Loucy (cell line): ENCODE results near the gene VSIG8.
A peak's percentile ranks its signal among the peaks of the same experiment; 100 is the strongest.

ENCODE experiments used
- H2AFZ ChIP-seq: fragments of 200-600 bp; sonication (generic); 2 replicates; pipeline ENCODE4 v1.6.0; 2016; ENCODE audit warnings: antibody characterized with exemption, mild to moderate bottlenecking, low read length, moderate library complexity
- H3F3A ChIP-seq: fragments of 200-600 bp; 2 replicates; pipeline ENCODE4 v1.6.0; 2016; ENCODE audit warnings: antibody characterized with exemption, low read depth, mild to moderate bottlenecking
- H3K27me3 ChIP-seq: fragments of 200-600 bp; sonication (generic); 2 replicates; pipeline ENCODE4 v1.6.1; 2014; ENCODE audit warnings: low read length, mild to moderate bottlenecking; ENCODE audit not compliant: insufficient read depth, poor library complexity, severe bottlenecking
- H3K36me3 ChIP-seq: fragments of 200-600 bp; sonication (generic); 2 replicates; pipeline ENCODE4 v1.6.1; 2016; ENCODE audit warnings: low read length; ENCODE audit not compliant: insufficient read depth
- H3K4me1 ChIP-seq: fragments of 200-600 bp; sonication (generic); 2 replicates; pipeline ENCODE4 v1.5.1; 2014; ENCODE audit warnings: low read length, mild to moderate bottlenecking; ENCODE audit not compliant: insufficient read depth, poor library complexity, severe bottlenecking
- H3K4me2 ChIP-seq: fragments of 200-600 bp; sonication (generic); 2 replicates; pipeline ENCODE4 v1.6.0; 2014; ENCODE audit warnings: antibody characterized with exemption, low read length, low read depth, mild to moderate bottlenecking; ENCODE audit not compliant: poor library complexity, severe bottlenecking
- H3K4me3 ChIP-seq: fragments of 200-600 bp; sonication (generic); 2 replicates; pipeline ENCODE4 v1.5.1; 2014; ENCODE audit warnings: low read length, mild to moderate bottlenecking, mixed read lengths; ENCODE audit not compliant: poor library complexity, severe bottlenecking
- H3K79me2 ChIP-seq: fragments of 200-600 bp; sonication (generic); 2 replicates; pipeline ENCODE4 v1.6.1; 2014; ENCODE audit warnings: low read length; ENCODE audit not compliant: insufficient read depth
- H3K9ac ChIP-seq: fragments of 200-600 bp; sonication (generic); 2 replicates; pipeline ENCODE4 v1.6.0; 2014; ENCODE audit warnings: mild to moderate bottlenecking, low read depth, low read length, moderate library complexity; ENCODE audit not compliant: poor library complexity, severe bottlenecking
- H3K9me2 ChIP-seq: fragments of 200-600 bp; sonication (generic); replicated peaks from 2 replicates; pipeline ENCODE4 v1.6.1; 2016; ENCODE audit warnings: low read depth, low read length, mixed read lengths
- H3K9me3 ChIP-seq: fragments of 200-600 bp; sonication (generic); 2 replicates; pipeline ENCODE4 v1.6.1; 2014; ENCODE audit warnings: mild to moderate bottlenecking, antibody characterized with exemption, low read length, low read depth; ENCODE audit not compliant: insufficient read depth
- H4K20me1 ChIP-seq: fragments of 200-600 bp; sonication (generic); 2 replicates; pipeline ENCODE4 v1.6.0; 2014; ENCODE audit warnings: antibody characterized with exemption, low read length, mild to moderate bottlenecking; ENCODE audit not compliant: insufficient read depth, poor library complexity, severe bottlenecking
- EZH2phosphoT487 ChIP-seq: fragments of 200-600 bp; IDR thresholded peaks from 2 replicates; pipeline ENCODE4 v1.6.1; 2018; ENCODE audit warnings: antibody characterized with exemption, mild to moderate bottlenecking, moderate library complexity, borderline replicate concordance
- TF ChIP-seq, protein P1 (sequence below): fragments of 200-600 bp; sonication (generic); conservative IDR thresholded peaks from 2 replicates; pipeline ENCODE4 v1.5.1; 2014; ENCODE audit warnings: mild to moderate bottlenecking, antibody characterized with exemption, low read length

VSIG8 gene

DNA sequence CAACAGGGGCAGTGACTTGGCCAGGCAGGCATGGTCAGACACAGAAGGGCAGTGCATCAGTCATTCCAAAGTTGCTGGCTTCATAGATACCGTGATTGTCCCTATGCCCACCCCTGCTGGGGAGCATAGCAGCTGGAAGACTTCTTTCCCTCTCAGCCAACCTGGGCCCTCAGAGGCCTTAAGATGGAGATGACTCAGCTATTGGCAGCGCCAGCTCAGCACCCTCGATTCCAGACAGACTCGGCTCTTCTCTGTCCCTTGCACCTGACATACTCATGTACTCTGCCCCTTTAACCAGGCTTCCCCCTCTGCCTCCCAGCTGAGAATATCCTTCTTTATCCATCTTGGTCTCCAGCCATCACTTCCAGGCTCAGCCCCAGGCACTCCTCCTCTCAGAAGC, 19.0 kb downstream of the VSIG8 start:
- Histone ChIP-seq H3K27me3 (no peaks in the 10 kb centered on the region), H3K9me2 (no peaks in the 10 kb centered on the region), H3F3A (no peaks in the 10 kb centered on the region), H3K36me3 (no peaks in the 10 kb centered on the region), H3K79me2 (no peaks in the 10 kb centered on the region), H3K4me3 (no peak overlapping the region), H4K20me1 (no peaks in the 10 kb centered on the region), H3K9me3 (no peaks in the 10 kb centered on the region), H2AFZ (no peak overlapping the region), H3K9ac (no peak overlapping the region), H3K4me2 (no peak overlapping the region), H3K4me1 (peaks cover 17% of the 10 kb centered on the region)
- TF ChIP-seq, protein P1, sequence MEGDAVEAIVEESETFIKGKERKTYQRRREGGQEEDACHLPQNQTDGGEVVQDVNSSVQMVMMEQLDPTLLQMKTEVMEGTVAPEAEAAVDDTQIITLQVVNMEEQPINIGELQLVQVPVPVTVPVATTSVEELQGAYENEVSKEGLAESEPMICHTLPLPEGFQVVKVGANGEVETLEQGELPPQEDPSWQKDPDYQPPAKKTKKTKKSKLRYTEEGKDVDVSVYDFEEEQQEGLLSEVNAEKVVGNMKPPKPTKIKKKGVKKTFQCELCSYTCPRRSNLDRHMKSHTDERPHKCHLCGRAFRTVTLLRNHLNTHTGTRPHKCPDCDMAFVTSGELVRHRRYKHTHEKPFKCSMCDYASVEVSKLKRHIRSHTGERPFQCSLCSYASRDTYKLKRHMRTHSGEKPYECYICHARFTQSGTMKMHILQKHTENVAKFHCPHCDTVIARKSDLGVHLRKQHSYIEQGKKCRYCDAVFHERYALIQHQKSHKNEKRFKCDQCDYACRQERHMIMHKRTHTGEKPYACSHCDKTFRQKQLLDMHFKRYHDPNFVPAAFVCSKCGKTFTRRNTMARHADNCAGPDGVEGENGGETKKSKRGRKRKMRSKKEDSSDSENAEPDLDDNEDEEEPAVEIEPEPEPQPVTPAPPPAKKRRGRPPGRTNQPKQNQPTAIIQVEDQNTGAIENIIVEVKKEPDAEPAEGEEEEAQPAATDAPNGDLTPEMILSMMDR = no peak

DNA sequence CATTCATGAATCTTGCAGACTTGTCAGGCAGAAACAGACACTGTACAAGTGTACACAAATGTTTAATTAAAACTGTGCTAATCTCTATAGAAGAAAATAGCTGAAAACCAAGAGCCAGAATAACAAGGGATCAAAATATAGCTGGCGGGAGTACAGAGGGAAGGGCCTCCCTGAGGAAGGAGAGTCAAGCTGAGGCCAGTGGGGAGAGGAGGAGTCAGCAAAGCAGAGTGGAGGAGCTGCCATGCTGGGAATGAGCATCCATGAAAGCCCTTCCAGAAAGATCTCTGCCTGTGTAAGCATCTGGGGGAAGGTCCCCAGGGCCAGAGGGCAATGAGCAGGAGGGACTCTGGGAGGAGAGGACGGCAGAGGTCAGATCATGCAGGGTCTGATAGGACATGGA, 20.7 kb downstream of the VSIG8 start:
- Histone ChIP-seq H3K9ac (no peak overlapping the region), H3K36me3 (no peaks in the 10 kb centered on the region), H4K20me1 (no peaks in the 10 kb centered on the region), H3K79me2 (no peaks in the 10 kb centered on the region), H3K4me2 (no peak overlapping the region), H3K4me1 (peaks cover 17% of the 10 kb centered on the region), H3K27me3 (no peaks in the 10 kb centered on the region), H2AFZ (peak overlapping the region; percentile 16; the same call in 1 of the 2 replicates), H3K9me2 (no peaks in the 10 kb centered on the region), H3K4me3 (no peak overlapping the region), H3F3A (no peaks in the 10 kb centered on the region), H3K9me3 (no peaks in the 10 kb centered on the region)
- no peak for TF ChIP-seq EZH2phosphoT487
- TF ChIP-seq, protein P1 = no peak

DNA sequence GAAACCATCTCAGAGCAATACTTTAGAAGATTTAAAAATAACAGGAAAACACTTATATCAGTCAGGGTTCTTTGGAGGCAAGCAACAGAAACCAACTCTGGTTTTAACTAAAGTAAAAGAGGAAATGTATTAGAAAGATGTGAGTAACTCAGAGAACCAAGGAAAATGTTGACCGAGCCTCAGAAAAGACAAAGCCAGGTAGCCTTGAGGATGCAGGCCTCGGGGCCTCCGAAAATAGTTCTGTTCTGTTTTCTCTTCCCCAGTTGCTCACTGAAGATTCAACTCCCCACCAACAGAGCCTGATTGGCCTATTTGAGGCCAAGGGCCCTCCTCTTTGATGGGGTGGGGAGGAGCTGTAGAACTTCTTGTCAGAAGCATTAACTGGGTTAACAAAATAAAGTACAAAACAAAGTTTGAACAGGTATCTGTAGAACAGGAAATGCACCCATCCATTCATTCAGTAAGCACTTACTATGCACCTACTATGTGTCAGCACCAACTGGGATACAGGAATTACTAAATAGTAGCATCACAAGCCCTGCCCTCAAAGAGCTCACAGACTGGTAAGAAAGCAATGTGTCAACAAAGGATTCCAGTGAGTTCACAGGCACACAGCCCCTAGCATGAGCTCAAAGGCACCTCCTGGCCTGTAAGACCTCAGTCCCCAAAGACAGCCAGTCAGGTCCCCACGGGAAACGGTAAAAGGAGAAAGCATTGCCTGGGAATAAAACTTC, 23.2 kb downstream of the VSIG8 start:
- no peaks in the 10 kb centered on the region for H3K9me3 ChIP-seq
- no peak for TF ChIP-seq EZH2phosphoT487
- TF ChIP-seq, protein P1 = no peak
- no peak overlapping the region for H3K4me3 ChIP-seq
- H3K4me1 ChIP-seq = peaks cover 21% of the 10 kb centered on the region
- H3K9me2 ChIP-seq = no peaks in the 10 kb centered on the region
- H4K20me1 ChIP-seq = no peaks in the 10 kb centered on the region
- no peak overlapping the region for H3K4me2 ChIP-seq
- H3K79me2 ChIP-seq = no peaks in the 10 kb centered on the region
- no peaks in the 10 kb centered on the region for H3K27me3 ChIP-seq
- no peak overlapping the region for H2AFZ ChIP-seq
- no peak overlapping the region for H3K9ac ChIP-seq
- no peaks in the 10 kb centered on the region for H3F3A ChIP-seq
- no peaks in the 10 kb centered on the region for H3K36me3 ChIP-seq
